Type B pancreatic cell (in vitro differentiated cells): ENCODE measurements around the gene MRGPRF. TPM values are rescaled to one million over a fixed set of nuclear protein-coding genes. Genes with fewer than 3 reads are reported as not detected.

Experiments
- DNase-seq: peaks from one replicate; pipeline ENCODE4 v3.0.0; 2021; ENCODE audit warnings: mixed read lengths; ENCODE audit not compliant: unreplicated experiment; ENCODE audit errors: extremely low spot score
- H3K27ac Mint-ChIP-seq: 2 replicates; pipeline ENCODE4 v1.8.0; 2021; ENCODE audit warnings: mild to moderate bottlenecking, mixed read lengths
- H3K27me3 Mint-ChIP-seq: 2 replicates; pipeline ENCODE4 v1.8.0; 2021; ENCODE audit warnings: mixed read lengths
- H3K36me3 Mint-ChIP-seq: 2 replicates; pipeline ENCODE4 v1.8.0; 2021; ENCODE audit warnings: mixed read lengths
- H3K4me1 Mint-ChIP-seq: one replicate; pipeline ENCODE4 v1.8.0; 2021; ENCODE audit warnings: mixed read lengths; ENCODE audit not compliant: unreplicated experiment
- H3K4me3 Mint-ChIP-seq: 2 replicates; pipeline ENCODE4 v1.8.0; 2021; ENCODE audit warnings: mild to moderate bottlenecking, mixed read lengths
- H3K9me3 Mint-ChIP-seq: 2 replicates; pipeline ENCODE4 v1.8.0; 2021; ENCODE audit warnings: mixed read lengths
- total RNA-seq: library from RNA; stranded (reverse); gene quantifications from 2 replicates; pipeline ENCODE4 v1.2.1, GENCODE V29; 2021; ENCODE audit warnings: low replicate concordance
- TF ChIP-seq, protein P1 (sequence below): fragments of 200-600 bp; sonication (generic); conservative IDR thresholded peaks from 2 replicates; pipeline ENCODE4 v1.5.0; 2021; ENCODE audit warnings: antibody characterized with exemption, mild to moderate bottlenecking

Gene MRGPRF
- total RNA-seq, 1 donor from 2014 or later, result 1.4 TPM

DNA sequence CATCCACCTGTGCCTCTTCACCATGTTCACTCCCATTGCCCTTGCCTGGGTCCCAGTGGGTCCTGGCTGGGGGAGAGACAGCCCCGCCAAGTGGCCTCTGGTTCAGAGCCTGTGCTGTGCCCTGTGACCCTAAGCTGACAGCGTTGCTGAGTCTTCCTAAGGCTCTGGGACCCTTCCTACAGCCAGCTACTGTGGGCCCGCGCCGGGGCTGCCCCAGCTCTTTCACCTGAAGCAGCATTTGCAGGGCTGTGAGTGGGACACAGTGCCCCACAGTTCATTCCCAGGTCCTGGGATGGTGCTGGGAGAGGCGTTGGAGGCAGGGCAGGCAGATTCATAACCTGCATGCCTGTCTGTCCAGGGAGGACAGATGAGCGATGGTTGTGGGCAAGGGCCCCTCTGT, 46.4 kb upstream of the MRGPRF start:
- no peaks in the 10 kb centered on the region for H3K9me3 Mint-ChIP-seq
- no peaks in the 10 kb centered on the region for H3K4me1 Mint-ChIP-seq
- DNase-seq, result no peak
- H3K36me3 Mint-ChIP-seq, result no peaks in the 10 kb centered on the region
- no peaks in the 10 kb centered on the region for H3K27me3 Mint-ChIP-seq
- no peak overlapping the region for H3K4me3 Mint-ChIP-seq
- H3K27ac Mint-ChIP-seq, result no peak overlapping the region
- TF ChIP-seq, protein P1, sequence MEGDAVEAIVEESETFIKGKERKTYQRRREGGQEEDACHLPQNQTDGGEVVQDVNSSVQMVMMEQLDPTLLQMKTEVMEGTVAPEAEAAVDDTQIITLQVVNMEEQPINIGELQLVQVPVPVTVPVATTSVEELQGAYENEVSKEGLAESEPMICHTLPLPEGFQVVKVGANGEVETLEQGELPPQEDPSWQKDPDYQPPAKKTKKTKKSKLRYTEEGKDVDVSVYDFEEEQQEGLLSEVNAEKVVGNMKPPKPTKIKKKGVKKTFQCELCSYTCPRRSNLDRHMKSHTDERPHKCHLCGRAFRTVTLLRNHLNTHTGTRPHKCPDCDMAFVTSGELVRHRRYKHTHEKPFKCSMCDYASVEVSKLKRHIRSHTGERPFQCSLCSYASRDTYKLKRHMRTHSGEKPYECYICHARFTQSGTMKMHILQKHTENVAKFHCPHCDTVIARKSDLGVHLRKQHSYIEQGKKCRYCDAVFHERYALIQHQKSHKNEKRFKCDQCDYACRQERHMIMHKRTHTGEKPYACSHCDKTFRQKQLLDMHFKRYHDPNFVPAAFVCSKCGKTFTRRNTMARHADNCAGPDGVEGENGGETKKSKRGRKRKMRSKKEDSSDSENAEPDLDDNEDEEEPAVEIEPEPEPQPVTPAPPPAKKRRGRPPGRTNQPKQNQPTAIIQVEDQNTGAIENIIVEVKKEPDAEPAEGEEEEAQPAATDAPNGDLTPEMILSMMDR, result no peak

DNA sequence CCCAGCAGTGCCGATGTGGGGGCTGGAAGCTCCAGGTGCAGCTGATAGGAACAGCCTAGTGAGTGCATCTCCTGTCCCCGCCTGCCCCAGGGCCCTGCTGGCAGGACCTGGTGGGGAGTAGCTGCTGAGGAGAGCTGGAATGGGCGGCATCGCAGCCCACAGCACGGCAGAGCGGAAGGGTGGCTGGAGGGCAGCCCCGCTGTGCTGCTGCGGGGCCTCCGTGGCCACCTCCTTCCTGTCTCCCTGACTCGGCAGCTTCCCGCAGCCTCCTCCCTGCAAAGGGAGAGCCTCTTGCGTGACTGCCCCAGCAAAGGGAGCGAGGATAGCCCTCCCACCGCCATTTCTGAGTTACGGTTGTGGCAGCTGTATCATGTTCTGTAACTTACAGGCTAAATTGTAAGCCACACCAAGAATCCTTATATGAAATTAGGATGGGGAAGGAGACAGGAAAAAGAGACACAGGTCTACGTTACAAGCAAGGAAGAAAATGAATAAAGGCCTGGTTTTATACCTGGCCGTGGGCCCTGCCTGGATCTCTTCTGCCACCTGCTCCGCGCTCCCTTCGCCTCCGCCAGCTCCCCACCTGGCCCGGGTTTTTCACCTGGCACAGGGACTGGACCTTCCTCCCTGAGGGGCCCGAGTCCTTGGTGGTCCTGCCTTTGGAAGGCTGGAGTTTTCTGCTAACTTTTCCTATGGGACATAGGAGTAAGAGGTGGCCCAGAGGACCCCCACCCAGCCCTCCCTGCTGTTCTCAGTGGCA, 45.6 kb upstream of the MRGPRF start:
- Mint-ChIP-seq H3K4me3 (no peak overlapping the region), H3K27ac (no peak overlapping the region), H3K36me3 (no peaks in the 10 kb centered on the region), H3K27me3 (no peaks in the 10 kb centered on the region), H3K9me3 (no peaks in the 10 kb centered on the region), H3K4me1 (no peaks in the 10 kb centered on the region)
- no peak for DNase-seq
- TF ChIP-seq, protein P1, result no peak

DNA sequence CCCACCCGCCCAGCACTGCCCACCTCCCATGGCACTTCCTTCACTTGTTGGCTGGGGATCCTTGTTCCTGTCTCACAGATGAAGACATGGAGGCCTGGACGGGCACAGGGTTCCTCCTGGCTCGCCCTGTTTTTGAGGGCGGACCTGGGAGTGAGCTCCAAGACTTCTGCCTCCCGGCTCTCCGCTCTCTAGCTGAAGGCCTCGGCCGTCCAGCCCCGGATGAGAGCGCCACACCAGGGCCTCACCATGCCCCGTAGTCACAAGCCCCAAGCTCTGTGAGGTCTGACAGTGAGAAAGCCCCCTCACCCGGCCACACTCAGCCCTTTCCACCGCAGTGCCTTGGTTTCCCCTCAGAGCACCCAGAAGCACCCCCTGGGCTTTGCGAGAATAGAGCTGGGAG, 44.8 kb upstream of the MRGPRF start:
- Mint-ChIP-seq H3K27ac (no peak overlapping the region), H3K4me3 (no peak overlapping the region), H3K27me3 (no peaks in the 10 kb centered on the region), H3K9me3 (no peaks in the 10 kb centered on the region), H3K36me3 (no peaks in the 10 kb centered on the region), H3K4me1 (no peaks in the 10 kb centered on the region)
- DNase-seq, result no peak
- TF ChIP-seq, protein P1, result no peak

DNA sequence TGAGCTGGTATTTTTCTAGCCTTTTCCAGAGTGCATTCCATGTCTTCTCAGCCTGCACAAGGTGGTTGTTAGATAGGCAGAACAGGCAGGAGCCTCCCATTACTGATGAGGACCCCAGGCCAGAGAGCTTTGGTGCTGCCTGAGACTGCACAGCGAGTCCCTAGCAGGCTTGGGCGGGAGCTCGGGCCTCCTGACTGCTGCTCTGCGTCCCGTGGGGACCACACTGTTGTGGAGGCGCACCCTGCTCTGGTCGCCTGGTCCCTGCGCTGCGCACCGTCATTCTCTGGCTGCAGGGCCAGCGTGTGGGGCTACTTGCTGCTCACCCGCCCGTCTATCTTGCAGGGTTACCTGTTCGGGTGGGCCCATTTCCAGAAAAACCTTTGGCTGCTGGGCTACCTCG, 44.2 kb upstream of the MRGPRF start:
- Mint-ChIP-seq H3K4me3 (no peak overlapping the region), H3K27ac (no peak overlapping the region), H3K4me1 (no peaks in the 10 kb centered on the region), H3K9me3 (no peaks in the 10 kb centered on the region), H3K36me3 (no peaks in the 10 kb centered on the region), H3K27me3 (no peaks in the 10 kb centered on the region)
- TF ChIP-seq, protein P1, result no peak
- DNase-seq, result no peak

DNA sequence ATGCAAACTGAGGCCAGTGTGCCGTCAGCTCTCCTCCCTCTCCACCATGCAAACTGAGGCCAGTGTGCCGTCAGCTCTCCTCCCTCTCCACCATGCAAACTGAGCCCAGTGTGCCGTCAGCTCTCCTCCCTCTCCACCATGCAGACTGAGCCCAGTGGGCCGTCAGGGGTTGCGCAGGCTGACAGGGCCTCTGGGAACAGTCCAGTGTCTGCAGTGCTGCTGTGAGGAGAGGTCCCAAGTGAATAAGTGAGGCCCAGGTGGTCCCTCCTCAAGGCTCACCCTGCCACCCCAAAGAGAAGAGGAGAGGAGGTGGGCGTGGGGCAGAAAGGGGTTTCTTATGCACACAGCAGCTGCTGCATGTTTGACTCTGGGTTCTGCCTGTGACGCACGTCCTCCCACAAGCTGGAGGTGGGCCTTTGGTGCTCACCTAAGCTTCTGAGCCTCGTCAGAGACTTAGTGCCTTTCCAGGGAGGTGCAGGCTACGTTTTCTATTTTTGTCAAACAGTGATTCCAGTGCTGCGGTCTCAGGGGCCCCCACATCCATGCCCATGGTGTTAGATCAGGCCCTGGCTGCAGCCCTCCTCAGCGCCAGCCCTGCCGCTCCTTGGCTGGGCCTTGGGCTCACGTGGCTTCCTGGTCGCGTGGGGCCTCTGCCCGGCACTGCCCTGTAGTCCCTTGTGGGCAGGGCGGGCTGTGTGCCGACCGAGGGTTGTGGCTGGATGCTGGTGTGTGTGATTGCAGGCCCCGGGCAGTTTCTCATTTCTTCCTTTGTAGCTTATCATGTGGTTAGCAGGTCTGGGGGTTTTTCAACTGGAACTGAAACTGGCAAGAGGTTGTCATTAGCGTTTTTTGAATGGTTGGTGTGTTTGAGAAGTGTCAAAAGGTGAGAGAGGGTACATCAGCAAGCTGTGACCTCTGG, 42.8 kb upstream of the MRGPRF start:
- TF ChIP-seq, protein P1, result no peak
- H3K27me3 Mint-ChIP-seq, result no peaks in the 10 kb centered on the region
- H3K9me3 Mint-ChIP-seq, result no peaks in the 10 kb centered on the region
- peaks cover 9% of the 10 kb centered on the region for H3K4me1 Mint-ChIP-seq
- no peak overlapping the region for H3K4me3 Mint-ChIP-seq
- H3K27ac Mint-ChIP-seq, result peak overlapping the region; percentile 68
- H3K36me3 Mint-ChIP-seq, result no peaks in the 10 kb centered on the region
- DNase-seq, result no peak
